GM19099 (cell line): ENCODE results near the gene GRIK1.

Experiments used
- POLR2A ChIP-seq: IDR thresholded peaks from 3 replicates; pipeline ENCODE4 v1.6.1; 2011; ENCODE audit warnings: low read depth; ENCODE audit not compliant: insufficient read length; ENCODE audit errors: extremely low read depth

The GRIK1 gene

GRCh38 chr21:29787361-29787909 is 152.4 kb downstream of the GRIK1 start:
- no peak for TF ChIP-seq POLR2A

GRCh38 chr21:29786496-29787360 is 153.1 kb downstream of the GRIK1 start:
- TF ChIP-seq POLR2A = no peak

GRCh38 chr21:29777160-29777559 is 162.6 kb downstream of the GRIK1 start:
- no peak for TF ChIP-seq POLR2A

- TF ChIP-seq POLR2A = no peak
These were observed 164.3 kb downstream of the GRIK1 start for GRCh38 chr21:29775462-29775861.

- TF ChIP-seq POLR2A = no peak
These were observed 168.2 kb downstream of the GRIK1 start for GRCh38 chr21:29771491-29772066.

- TF ChIP-seq POLR2A = no peak
These were observed 176.1 kb downstream of the GRIK1 start for GRCh38 chr21:29763674-29764073.

GRCh38 chr21:29762570-29763082 is 177.2 kb downstream of the GRIK1 start:
- no peak for TF ChIP-seq POLR2A

GRCh38 chr21:29753216-29753615 is 186.6 kb downstream of the GRIK1 start:
- TF ChIP-seq POLR2A = no peak

GRCh38 chr21:29751473-29752185 is 188.2 kb downstream of the GRIK1 start:
- TF ChIP-seq POLR2A = no peak

- no peak for TF ChIP-seq POLR2A
These were observed 189.8 kb downstream of the GRIK1 start for GRCh38 chr21:29749957-29750356.

GRCh38 chr21:29749223-29749622 is 190.6 kb downstream of the GRIK1 start:
- no peak for TF ChIP-seq POLR2A

- TF ChIP-seq POLR2A = no peak
These were observed 191.2 kb downstream of the GRIK1 start for GRCh38 chr21:29748391-29749167.

GRCh38 chr21:29741761-29742160 is 198.0 kb downstream of the GRIK1 start:
- TF ChIP-seq POLR2A = no peak

GRCh38 chr21:29739176-29739575 is 200.6 kb downstream of the GRIK1 start:
- TF ChIP-seq POLR2A = no peak
